PC-3 (cell line): ENCODE measurements around the gene OR5K4. TPM values are rescaled to one million over a fixed set of nuclear protein-coding genes. Genes with fewer than 3 reads are reported as not detected.

ENCODE experiments used
- ATAC-seq: fragments of 200-7000 bp; cut with Tn5 transposase; 2 replicates; pipeline ENCODE4 v1.9.1; 2020; ENCODE audit warnings: mild to moderate bottlenecking, moderate library complexity
- BruUV-seq: library from RNA; stranded (reverse); fragments of 400-500 nt; replicated peaks from 2 replicates; lab custom pipeline; 2021; lab: Mats Ljungman, UMichigan
- CTCF ChIA-PET: fragments of 300-600 bp; sonication (Branson Sonifier 250); formaldehyde crosslinking; loops from one replicate; lab custom pipeline; 2022; ENCODE audit warnings: antibody characterized with exemption; lab: Charles Lee
- POLR2A ChIA-PET: fragments of 300-600 bp; sonication (Branson Sonifier 250); formaldehyde crosslinking; loops from one replicate; lab custom pipeline; 2022; ENCODE audit warnings: antibody characterized with exemption; ENCODE audit not compliant: unreplicated experiment; lab: Charles Lee
- DNase-seq: peaks from one replicate; pipeline ENCODE4 v3.0.0-alpha.2; 2015
- H2AFZ ChIP-seq: fragments of 300-600 bp; sonication (generic); 2 replicates; pipeline ENCODE4 v1.6.0; 2016; ENCODE audit warnings: antibody characterized with exemption, low read length
- H3F3A ChIP-seq: fragments of 300-600 bp; sonication (generic); one replicate; pipeline ENCODE4 v1.6.0; 2017; ENCODE audit warnings: antibody characterized with exemption, low read length, control low read depth, mild to moderate bottlenecking; ENCODE audit not compliant: unreplicated experiment
- H3K27ac ChIP-seq: fragments of 300-600 bp; sonication (generic); 2 replicates; pipeline ENCODE4 v1.5.1; 2016; ENCODE audit warnings: mild to moderate bottlenecking, low read length
- H3K27me3 ChIP-seq: fragments of 300-600 bp; sonication (generic); 2 replicates; pipeline ENCODE4 v1.6.1; 2016; ENCODE audit warnings: low read length, mixed read lengths
- H3K36me3 ChIP-seq: fragments of 300-600 bp; sonication (generic); 2 replicates; pipeline ENCODE4 v1.6.1; 2016; ENCODE audit warnings: low read depth, mixed run types, low read length, mixed read lengths
- H3K4me1 ChIP-seq: fragments of 300-600 bp; sonication (generic); 2 replicates; pipeline ENCODE4 v1.5.1; 2016; ENCODE audit warnings: low read length; ENCODE audit not compliant: insufficient read depth
- H3K4me2 ChIP-seq: fragments of 300-600 bp; sonication (generic); 2 replicates; pipeline ENCODE4 v1.6.0; 2016; ENCODE audit warnings: low read length
- H3K4me3 ChIP-seq: fragments of 300-600 bp; sonication (generic); 2 replicates; pipeline ENCODE4 v1.5.1; 2016; ENCODE audit warnings: mild to moderate bottlenecking, low read length, mixed read lengths
- H3K79me2 ChIP-seq: fragments of 300-600 bp; sonication (generic); 2 replicates; pipeline ENCODE4 v1.6.1; 2017; ENCODE audit warnings: low read length, mixed read lengths
- H3K9ac ChIP-seq: fragments of 300-600 bp; sonication (generic); 2 replicates; pipeline ENCODE4 v1.6.0; 2016; ENCODE audit warnings: mild to moderate bottlenecking, low read length
- H3K9me2 ChIP-seq: fragments of 300-600 bp; sonication (generic); replicated peaks from 2 replicates; pipeline ENCODE4 v1.6.1; 2016; ENCODE audit warnings: mixed run types, low read length, mixed read lengths
- H3K9me3 ChIP-seq: fragments of 300-600 bp; sonication (generic); 2 replicates; pipeline ENCODE4 v1.6.1; 2016; ENCODE audit warnings: low read length, mixed read lengths
- H4K20me1 ChIP-seq: fragments of 300-600 bp; sonication (generic); 2 replicates; pipeline ENCODE4 v1.6.1; 2016; ENCODE audit warnings: low read length, mixed read lengths
- CTCF ChIP-seq: fragments of 300-600 bp; sonication (generic); conservative IDR thresholded peaks from 2 replicates; pipeline ENCODE4 v1.5.1; 2017; ENCODE audit warnings: antibody characterized with exemption, low read depth, mild to moderate bottlenecking, low read length
- EZH2 ChIP-seq: fragments of 300-600 bp; sonication (generic); IDR thresholded peaks from one replicate; pipeline ENCODE4 v1.6.1; 2017; ENCODE audit warnings: antibody characterized with exemption, mild to moderate bottlenecking, low read length; ENCODE audit not compliant: unreplicated experiment
- EZH2phosphoT487 ChIP-seq: fragments of 300-600 bp; sonication (generic); IDR thresholded peaks from 2 replicates; pipeline ENCODE4 v1.6.1; 2018; ENCODE audit warnings: mild to moderate bottlenecking, antibody characterized with exemption, low read length, borderline replicate concordance
- intact Hi-C: fragments of 100-400 bp; cut with micrococcal nuclease; formaldehyde crosslinking; loops from 2 replicates; pipeline ENCODE4 v1.9.0; 2023
- total RNA-seq: library from RNA; depleted of rRNA; stranded (reverse); fragments of >200 nt; gene quantifications from 2 replicates; pipeline ENCODE4 v1.2.3, GENCODE V29; 2014

OR5K4 gene
- total RNA-seq, 1 experiment from 2014 or later, result not detected

DNA sequence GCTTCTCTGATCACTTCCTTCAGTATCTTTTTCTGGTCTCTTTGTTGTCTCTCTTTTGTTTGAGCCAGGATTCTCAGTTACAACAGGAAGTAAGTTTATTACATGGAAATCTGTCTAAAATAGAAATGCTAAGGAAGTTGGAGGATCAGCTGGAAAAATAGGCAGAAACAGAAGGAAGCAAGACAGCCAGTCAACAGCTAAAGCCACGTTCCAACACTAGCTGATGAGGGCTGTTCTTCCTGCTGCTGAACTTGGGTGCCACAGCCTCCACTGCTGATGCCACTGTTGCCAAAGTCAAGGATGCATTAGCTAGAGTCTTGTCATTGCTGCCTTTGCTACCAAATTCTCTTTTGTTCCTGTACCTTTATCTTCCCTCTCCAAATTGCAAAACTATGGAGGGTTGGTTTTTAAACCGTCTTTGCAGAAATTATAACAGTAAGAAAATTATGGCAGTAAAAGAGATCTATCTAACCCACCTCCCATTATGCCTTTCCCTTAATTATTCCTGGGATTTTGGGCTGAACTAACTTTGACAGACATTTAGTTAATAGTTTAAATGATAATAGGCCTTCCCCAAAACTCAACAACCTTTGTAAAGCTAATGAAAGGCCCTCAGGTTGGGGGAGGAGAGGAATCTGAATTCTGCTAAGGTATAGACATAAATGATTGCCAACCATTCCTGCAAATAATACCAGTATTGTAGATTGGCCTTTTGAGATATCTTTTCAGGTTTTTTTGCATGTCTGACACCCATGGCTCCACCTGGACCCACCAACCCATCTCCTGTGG lies 27.4 kb upstream of the OR5K4 start:
- Histone ChIP-seq H2AFZ (no peak overlapping the region), H3K4me2 (no peak overlapping the region), H3F3A (no peaks in the 10 kb centered on the region), H3K36me3 (no peaks in the 10 kb centered on the region), H3K79me2 (no peaks in the 10 kb centered on the region), H3K4me1 (0 out of 2 replicates have a peak, but pooled peaks cover 4% of the 10 kb centered on the region), H3K9me2 (no peaks in the 10 kb centered on the region), H4K20me1 (no peaks in the 10 kb centered on the region), H3K27me3 (peaks cover 25% of the 10 kb centered on the region), H3K27ac (no peak overlapping the region), H3K4me3 (no peak overlapping the region), H3K9ac (no peak overlapping the region), H3K9me3 (no peaks in the 10 kb centered on the region)
- intact Hi-C loops, result loop anchor here (5.0 to 10.0 kb wide), 2 partner anchors 246 to 531 kb away; no protein-coding TSS in a partner anchor
- DNase-seq (no peak), ATAC-seq (no peak)
- TF ChIP-seq CTCF, result no peak
- TF ChIP-seq EZH2phosphoT487, result no peak
- no peak for TF ChIP-seq EZH2
- ChIA-PET CTCF (no interaction called here), POLR2A (no interaction called here)
- no TSS peak for BruUV-seq

DNA sequence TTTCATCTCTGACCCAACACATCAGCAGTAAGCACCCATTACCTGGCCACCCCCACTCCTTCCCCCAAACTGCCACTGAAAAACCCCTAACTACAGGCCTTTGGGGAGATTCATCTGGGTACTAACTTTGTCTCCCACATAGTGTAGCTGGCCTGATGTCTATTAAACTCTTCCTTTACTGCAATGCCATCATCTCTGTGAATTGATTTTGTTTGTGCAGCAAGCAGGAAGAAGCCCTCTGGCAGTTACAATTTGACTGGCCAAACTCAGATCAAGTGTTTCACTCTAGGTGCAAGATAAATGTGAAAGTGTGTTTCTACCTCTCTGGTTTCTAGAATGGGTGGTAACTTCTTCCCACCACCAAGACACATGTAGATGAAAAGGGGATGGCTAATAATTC lies 26.7 kb upstream of the OR5K4 start:
- H3K79me2 ChIP-seq, result no peaks in the 10 kb centered on the region
- H3K36me3 ChIP-seq, result no peaks in the 10 kb centered on the region
- H4K20me1 ChIP-seq, result no peaks in the 10 kb centered on the region
- DNase-seq (no peak), ATAC-seq (no peak)
- H3K4me2 ChIP-seq, result no peak overlapping the region
- no peak for TF ChIP-seq EZH2
- no peak for TF ChIP-seq EZH2phosphoT487
- TF ChIP-seq CTCF, result no peak
- H3K9me3 ChIP-seq, result no peaks in the 10 kb centered on the region
- no TSS peak for BruUV-seq
- intact Hi-C loops, result loop anchor here (5.0 to 10.0 kb wide), 2 partner anchors 245 to 532 kb away; no protein-coding TSS in a partner anchor
- H3K9me2 ChIP-seq, result no peaks in the 10 kb centered on the region
- H3K27ac ChIP-seq, result no peak overlapping the region
- CTCF ChIA-PET, result no interaction called here
- H3K27me3 ChIP-seq, result peaks cover 31% of the 10 kb centered on the region
- no peak overlapping the region for H3K9ac ChIP-seq
- no peak overlapping the region for H3K4me3 ChIP-seq
- H3F3A ChIP-seq, result no peaks in the 10 kb centered on the region
- POLR2A ChIA-PET, result no interaction called here
- H3K4me1 ChIP-seq, result 0 out of 2 replicates have a peak, but pooled peaks cover 4% of the 10 kb centered on the region
- no peak overlapping the region for H2AFZ ChIP-seq

- Histone ChIP-seq H3K27ac (no peak overlapping the region), H3K9me3 (no peaks in the 10 kb centered on the region), H3K79me2 (no peaks in the 10 kb centered on the region), H3K9ac (no peak overlapping the region), H3K9me2 (no peaks in the 10 kb centered on the region), H4K20me1 (no peaks in the 10 kb centered on the region), H2AFZ (peak overlapping the region; percentile 32; the same call in 1 of the 2 replicates), H3K27me3 (peaks cover 38% of the 10 kb centered on the region), H3K4me2 (no peak overlapping the region), H3F3A (no peaks in the 10 kb centered on the region), H3K4me3 (no peak overlapping the region), H3K4me1 (0 out of 2 replicates have a peak, but pooled peaks cover 4% of the 10 kb centered on the region), H3K36me3 (no peaks in the 10 kb centered on the region)
- no peak for ATAC-seq
- CTCF ChIA-PET, result interaction anchor here (0.5 to 0.8 kb wide), 3 partner anchors 23 to 293 kb away, joined by 3 read pairs; no protein-coding TSS in a partner anchor
- TF ChIP-seq EZH2 (no peak), CTCF (no peak), EZH2phosphoT487 (no peak)
- POLR2A ChIA-PET, result no interaction called here
- intact Hi-C loops, result loop anchor here (1.0 to 10.0 kb wide), 4 partner anchors 141 to 534 kb away; no protein-coding TSS in a partner anchor
- BruUV-seq, result no TSS peak
- DNase-seq, result no peak
These were observed 24.7 kb upstream of the OR5K4 start for GRCh38 chr3:98328933-98329332.
